Epidermal melanocyte (primary cell): ENCODE measurements around the gene PRMT3.
"Not testable (repeated sequence)": the region's sequence is repeated elsewhere in the genome, so short reads cannot be mapped to it uniquely, and the experiment has no call there.

Experiments used
- DNase-seq: peaks from one replicate; pipeline ENCODE4 v3.0.0; 2011; ENCODE audit warnings: low spot score; ENCODE audit not compliant: insufficient read length

PRMT3 gene

GRCh38 chr11:20387261-20388095, at the start of gene PRMT3:
Gene PRMT3, plus strand, starts transcription at chr11:20387716. Its CDS starts 31 bp downstream, at chr11:20387747.
- peak; percentile 81 for DNase-seq

GRCh38 chr11:20342347-20343141, 45.0 kb upstream of the PRMT3 start:
- DNase-seq, result no peak

GRCh38 chr11:20351136-20351535, 36.4 kb upstream of the PRMT3 start:
- no peak for DNase-seq

GRCh38 chr11:20351751-20352262, 35.7 kb upstream of the PRMT3 start:
- DNase-seq, result no peak

- DNase-seq, result no peak
These were observed 33.6 kb upstream of the PRMT3 start for GRCh38 chr11:20353829-20354434.

GRCh38 chr11:20355221-20356219, 32.0 kb upstream of the PRMT3 start:
- no peak for DNase-seq

GRCh38 chr11:20357150-20357549, 30.4 kb upstream of the PRMT3 start:
- no peak for DNase-seq

- DNase-seq, result no peak
These were observed 26.9 kb upstream of the PRMT3 start for GRCh38 chr11:20360650-20361049.

- DNase-seq, result no peak
These were observed 25.0 kb upstream of the PRMT3 start for GRCh38 chr11:20362481-20362880.

GRCh38 chr11:20363149-20363499, 24.4 kb upstream of the PRMT3 start:
- no peak for DNase-seq

GRCh38 chr11:20363500-20364340, 23.8 kb upstream of the PRMT3 start, which contains the start of gene HTATIP2:
Gene HTATIP2, plus strand, starts transcription at chr11:20363714. Its CDS starts 524 bp downstream, at chr11:20364238.
- DNase-seq, result no peak

- DNase-seq, result no peak
These were observed 23.1 kb upstream of the PRMT3 start for GRCh38 chr11:20364341-20364792.

GRCh38 chr11:20365465-20365864, 22.1 kb upstream of the PRMT3 start:
- DNase-seq, result not testable (repeated sequence)

GRCh38 chr11:20367313-20367948, 20.1 kb upstream of the PRMT3 start:
- peak; percentile 93 for DNase-seq

- no peak for DNase-seq
These were observed 19.1 kb upstream of the PRMT3 start for GRCh38 chr11:20368438-20368837.

- DNase-seq, result no peak
These were observed 17.7 kb upstream of the PRMT3 start for GRCh38 chr11:20369826-20370225.

GRCh38 chr11:20372081-20372626, 15.4 kb upstream of the PRMT3 start:
- DNase-seq, result no peak

- no peak for DNase-seq
These were observed 14.4 kb upstream of the PRMT3 start for GRCh38 chr11:20373147-20373546.
